ENCODE measurements around the gene RAP1GAP2.
"Not testable (repeated sequence)": the region's sequence is repeated elsewhere in the genome, so short reads cannot be mapped to it uniquely, and the experiment has no call there.

Gene RAP1GAP2

GRCh38 chr17:2883544-2884213 is 87.4 kb downstream of the RAP1GAP2 start:
- DNase-seq (ENCODE audit: low read depth), result no peak
- TF ChIP-seq CTCF (conservative IDR thresholded peaks at IDR 0.05; ENCODE audit: low read depth, low read length), result no peak

GRCh38 chr17:2885733-2886132 is 89.5 kb downstream of the RAP1GAP2 start:
- DNase-seq (ENCODE audit: low read depth), result no peak
- no peak overlapping the region for H3K4me3 ChIP-seq (ENCODE audit: low read length)
- no peak for TF ChIP-seq CTCF (conservative IDR thresholded peaks at IDR 0.05; ENCODE audit: low read depth, low read length)

More at GRCh38 chr17:2883544-2884213, 87.4 kb downstream of the RAP1GAP2 start:
- no peak overlapping the region for H3K4me3 ChIP-seq (ENCODE audit: low read length)

GRCh38 chr17:2888326-2888725 is 92.1 kb downstream of the RAP1GAP2 start:
- DNase-seq (ENCODE audit: low read depth), result no peak
- H3K4me3 ChIP-seq (ENCODE audit: low read length), result no peak overlapping the region
- no peak for TF ChIP-seq CTCF (conservative IDR thresholded peaks at IDR 0.05; ENCODE audit: low read depth, low read length)

- H3K4me3 ChIP-seq (ENCODE audit: low read length), result no peak overlapping the region
- no peak for DNase-seq (ENCODE audit: low read depth)
- no peak for TF ChIP-seq CTCF (conservative IDR thresholded peaks at IDR 0.05; ENCODE audit: low read depth, low read length)
These were observed 93.0 kb downstream of the RAP1GAP2 start for GRCh38 chr17:2889256-2889655.

- DNase-seq (ENCODE audit: low read depth), result not testable (repeated sequence)
These were observed 94.5 kb downstream of the RAP1GAP2 start for GRCh38 chr17:2890778-2891177.

GRCh38 chr17:2892305-2892971 is 96.2 kb downstream of the RAP1GAP2 start:
- no peak for TF ChIP-seq CTCF (conservative IDR thresholded peaks at IDR 0.05; ENCODE audit: low read depth, low read length)
- no peak overlapping the region for H3K4me3 ChIP-seq (ENCODE audit: low read length)
- DNase-seq (ENCODE audit: low read depth), result peak; percentile 55

More at GRCh38 chr17:2890778-2891177, 94.5 kb downstream of the RAP1GAP2 start:
- not testable (repeated sequence) for H3K4me3 ChIP-seq (ENCODE audit: low read length)

GRCh38 chr17:2893422-2893914 is 97.2 kb downstream of the RAP1GAP2 start:
- DNase-seq (ENCODE audit: low read depth), result no peak
- TF ChIP-seq CTCF (conservative IDR thresholded peaks at IDR 0.05; ENCODE audit: low read depth, low read length), result no peak
- H3K4me3 ChIP-seq (ENCODE audit: low read length), result no peak overlapping the region

Data from retinal pigment epithelial cell (primary cell).